ENCODE measurements around the gene SERPINE3. TPM values are rescaled to one million over a fixed set of nuclear protein-coding genes. Genes with fewer than 3 reads are reported as not detected.

SERPINE3 gene
- total and polyA plus RNA-seq, 2 of the 4 experiments (the other 2 are of a cell fraction), result not detected

- dilution Hi-C loops (cut with HindIII; ENCODE audit: low sequenced_read_pairs, unreplicated experiment), result no loop called here
- H4K8ac ChIP-seq (ENCODE audit: low read depth in 2 of 2, low read length in 2 of 2), result no peak overlapping the region
- H3K9me3 ChIP-seq (ENCODE audit: control insufficient read depth, insufficient read depth, low read length), result no peaks in the 10 kb centered on the region
- no peak overlapping the region for H2BK5ac ChIP-seq (ENCODE audit: low read depth, low read length, poor library complexity, severe bottlenecking)
- H3K4me3 ChIP-seq (ENCODE audit: insufficient read depth, low read depth, low read length), result no peak overlapping the region
- H3K18ac ChIP-seq (ENCODE audit: low read depth, low read length), result no peak overlapping the region
- no peak overlapping the region for H2BK120ac ChIP-seq (ENCODE audit: low read depth, low read length)
- DNase-seq (no peak), ATAC-seq (ENCODE audit: low read depth) (no peak)
- CTCF ChIA-PET, result interaction anchor here (1.3 kb wide), 1 partner anchor 18 kb away, joined by 3 read pairs; no protein-coding TSS in a partner anchor
- no peak overlapping the region for H3K9ac ChIP-seq (ENCODE audit: low read depth, low read length)
- in situ Hi-C loops (cut with MboI; ENCODE audit: low sequenced_read_pairs), result no loop called here
- TF ChIP-seq SMC3 (IDR thresholded peaks at IDR 0.05; ENCODE audit: low read depth, low read length), result no peak
- TF ChIP-seq RCOR1 (IDR thresholded peaks at IDR 0.05; ENCODE audit: insufficient replicate concordance, low read length), result no peak
- TF ChIP-seq FOS (IDR thresholded peaks at IDR 0.05; ENCODE audit: low read depth, low read length), result no peak
- TF ChIP-seq ELK1 (IDR thresholded peaks at IDR 0.05; ENCODE audit: borderline replicate concordance, low read depth, low read length), result no peak
- TF ChIP-seq BHLHE40 (IDR thresholded peaks at IDR 0.05; ENCODE audit: low read depth, low read length), result no peak
- no peak for TF ChIP-seq RAD21 (IDR thresholded peaks at IDR 0.05; ENCODE audit: low read length)
- TF ChIP-seq POLR2A (IDR thresholded peaks at IDR 0.05; ENCODE audit: low read depth, low read length), result no peak
- 0 out of 2 replicates have a peak, but pooled peaks cover 2% of the 10 kb centered on the region for H3K4me1 ChIP-seq (ENCODE audit: control insufficient read depth, insufficient read depth, low read length)
- no peak overlapping the region for H3K23ac ChIP-seq (ENCODE audit: low read depth, low read length)
- POLR2A ChIA-PET (ENCODE audit: unreplicated experiment), result no interaction called here
- no peak overlapping the region for H3K14ac ChIP-seq (replicated peaks; ENCODE audit: low read depth, low read length)
- H3K27ac ChIP-seq (ENCODE audit: insufficient read depth, low read length), result no peak overlapping the region
- no peaks in the 10 kb centered on the region for H4K20me1 ChIP-seq (ENCODE audit: insufficient read depth, low read length)
- no peak overlapping the region for H2AK9ac ChIP-seq (replicated peaks; ENCODE audit: low read depth, low read length, poor library complexity)
- no peak overlapping the region for H3K56ac ChIP-seq (ENCODE audit: extremely low read depth, insufficient read depth, low read length)
- no peak overlapping the region for H4K91ac ChIP-seq (ENCODE audit: insufficient read depth, low read depth, low read length)
- no peak overlapping the region for H2BK20ac ChIP-seq (ENCODE audit: low read depth, low read length)
- no TSS peak for BruUV-seq (replicated peaks)
- peaks cover 25% of the 10 kb centered on the region for H3K27me3 ChIP-seq (ENCODE audit: control insufficient read depth, insufficient read depth, low read length)
- no peaks in the 10 kb centered on the region for H3K79me1 ChIP-seq (ENCODE audit: low read depth in 1 of 2, low read length in 2 of 2)
- no peak overlapping the region for H2AFZ ChIP-seq (replicated peaks; ENCODE audit: low read length, poor library complexity)
- H4K5ac ChIP-seq (ENCODE audit: low read depth, low read length), result no peak overlapping the region
- no peaks in the 10 kb centered on the region; the same call in 1 of the 2 replicates for H3K9me1 ChIP-seq (ENCODE audit: insufficient read depth, low read length)
- H2AK5ac ChIP-seq (ENCODE audit: low read depth, low read length), result no peak overlapping the region
- H2BK15ac ChIP-seq (ENCODE audit: low read depth, low read length), result no peak overlapping the region
- H3K36me3 ChIP-seq (ENCODE audit: control insufficient read depth, insufficient read depth, low read length), result no peaks in the 10 kb centered on the region
- no peak overlapping the region for H3K4me2 ChIP-seq (ENCODE audit: low read depth, low read length)
- intact Hi-C loops (cut with micrococcal nuclease), result no loop called here
- H3K4ac ChIP-seq (ENCODE audit: low read depth, low read length), result no peak overlapping the region
Measured at GRCh38 chr13:51303882-51304281, 35.6 kb upstream of the SERPINE3 start.
